ENCODE results near the gene SLC5A10.

GRCh38 chr17:18925187-18925586, 26.8 kb upstream of the SLC5A10 start:
- TF ChIP-seq EZH2 (IDR thresholded peaks at IDR 0.05; ENCODE audit: borderline replicate concordance, low read depth, low read length, severe bottlenecking) (no peak), CTCF (IDR thresholded peaks at IDR 0.05; ENCODE audit: borderline replicate concordance, extremely low read depth, low read length, poor library complexity, severe bottlenecking) (no peak)

Measured in DND-41 (cell line).